ENCODE results near the gene CCDC3.

Gene CCDC3

GRCh38 chr10:13019280-13019679 is 17.8 kb upstream of the CCDC3 start:
- H3K4me3 ChIP-seq (ENCODE audit: low read length) = no peak overlapping the region
- no peak for DNase-seq (ENCODE audit: low read depth)
- no peak for TF ChIP-seq CTCF (conservative IDR thresholded peaks at IDR 0.05; ENCODE audit: low read depth, low read length)

GRCh38 chr10:13018171-13018570 is 16.7 kb upstream of the CCDC3 start:
- no peak for TF ChIP-seq CTCF (conservative IDR thresholded peaks at IDR 0.05; ENCODE audit: low read depth, low read length)
- DNase-seq (ENCODE audit: low read depth) = no peak

GRCh38 chr10:13016886-13017285 is 15.4 kb upstream of the CCDC3 start:
- TF ChIP-seq CTCF (conservative IDR thresholded peaks at IDR 0.05; ENCODE audit: low read depth, low read length) = no peak
- no peak overlapping the region for H3K4me3 ChIP-seq (ENCODE audit: low read length)
- DNase-seq (ENCODE audit: low read depth) = no peak

More at GRCh38 chr10:13018171-13018570, 16.7 kb upstream of the CCDC3 start:
- no peak overlapping the region for H3K4me3 ChIP-seq (ENCODE audit: low read length)

- no peak for DNase-seq (ENCODE audit: low read depth)
- H3K4me3 ChIP-seq (ENCODE audit: low read length) = no peak overlapping the region
- TF ChIP-seq CTCF (conservative IDR thresholded peaks at IDR 0.05; ENCODE audit: low read depth, low read length) = no peak
These were observed 14.9 kb upstream of the CCDC3 start for GRCh38 chr10:13016426-13016825.

- DNase-seq (ENCODE audit: low read depth) = no peak
- no peak overlapping the region for H3K4me3 ChIP-seq (ENCODE audit: low read length)
- TF ChIP-seq CTCF (conservative IDR thresholded peaks at IDR 0.05; ENCODE audit: low read depth, low read length) = no peak
These were observed 4.5 kb upstream of the CCDC3 start for GRCh38 chr10:13006037-13006436.

- no peak overlapping the region for H3K4me3 ChIP-seq (ENCODE audit: low read length)
- no peak for TF ChIP-seq CTCF (conservative IDR thresholded peaks at IDR 0.05; ENCODE audit: low read depth, low read length)
- no peak for DNase-seq (ENCODE audit: low read depth)
These were observed 2.2 kb upstream of the CCDC3 start for GRCh38 chr10:13003759-13004158.

GRCh38 chr10:13003004-13003403 is 1.5 kb upstream of the CCDC3 start:
- no peak for DNase-seq (ENCODE audit: low read depth)
- TF ChIP-seq CTCF (conservative IDR thresholded peaks at IDR 0.05; ENCODE audit: low read depth, low read length) = no peak
- H3K4me3 ChIP-seq (ENCODE audit: low read length) = no peak overlapping the region
